ENCODE data around the gene AARS2.

GRCh38 chr6:44310241-44310640 is 2.9 kb downstream of the AARS2 start:
- TF ChIP-seq CTCF (IDR thresholded peaks at IDR 0.05; ENCODE audit: low read depth, low read length, missing input control) (no peak), EGR1 (IDR thresholded peaks at IDR 0.05; ENCODE audit: low read depth in 2 of 2) (no peak), REST (IDR thresholded peaks at IDR 0.05) (no peak), RAD21 (IDR thresholded peaks at IDR 0.05) (no peak), TAF1 (conservative IDR thresholded peaks at IDR 0.05) (no peak), ZBTB33 (IDR thresholded peaks at IDR 0.05) (no peak), HNF4A (conservative IDR thresholded peaks at IDR 0.05) (no peak), JUND (IDR thresholded peaks at IDR 0.05) (no peak), SP1 (IDR thresholded peaks at IDR 0.05) (no peak), HNF4G (IDR thresholded peaks at IDR 0.05) (no peak), FOXA1 (IDR thresholded peaks at IDR 0.05) (no peak), GABPA (IDR thresholded peaks at IDR 0.05 in 1 of 2, conservative IDR thresholded peaks at IDR 0.05 in 1 of 2) (no peak)
- TF ChIP-seq, protein P1, sequence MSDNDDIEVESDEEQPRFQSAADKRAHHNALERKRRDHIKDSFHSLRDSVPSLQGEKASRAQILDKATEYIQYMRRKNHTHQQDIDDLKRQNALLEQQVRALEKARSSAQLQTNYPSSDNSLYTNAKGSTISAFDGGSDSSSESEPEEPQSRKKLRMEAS (IDR thresholded peaks at IDR 0.05) = no peak
